Sigmoid colon (tissue), 7 donors: ENCODE data around the gene RNASEH2A. TPM values are rescaled to one million over a fixed set of nuclear protein-coding genes. Genes with fewer than 3 reads are reported as not detected.

ENCODE experiments used
- DNase-seq: peaks from one replicate; pipeline ENCODE4 v3.0.0-alpha.2; 2019
- H3K27ac ChIP-seq, 4 donors: fragments of 200-600 bp; sonication (generic); one replicate each; pipeline ENCODE4 v1.5.1; 2016 to 2019; ENCODE audit warnings: mild to moderate bottlenecking in 1 of 4
- H3K27me3 ChIP-seq, 3 donors: fragments of 200-600 bp; sonication (generic); one replicate each; pipeline ENCODE4 v1.5.1; 2019; ENCODE audit warnings: mild to moderate bottlenecking in 1 of 3
- H3K36me3 ChIP-seq, 4 donors: fragments of 200-600 bp; sonication (generic); one replicate each; pipeline ENCODE4 v1.5.1; 2016 to 2019
- H3K4me1 ChIP-seq, 4 donors: fragments of 200-600 bp; sonication (generic); one replicate each; pipeline ENCODE4 v1.5.1; 2017 to 2019
- H3K4me3 ChIP-seq, 4 donors: fragments of 200-600 bp; sonication (generic); one replicate each; pipeline ENCODE4 v1.5.1; 2017 to 2019; ENCODE audit warnings: mild to moderate bottlenecking in 2 of 4, moderate library complexity in 1 of 4
- H3K9me3 ChIP-seq, 4 donors: fragments of 200-600 bp in 3 of 4; sonication (generic) in 3 of 4; one replicate each; pipeline versions ENCODE4 v1.5.1 to v1.6.1; 2013 to 2019
- EP300 ChIP-seq, 4 donors: sonication (generic); formaldehyde crosslinking; IDR thresholded peaks; one replicate each; pipeline ENCODE4 v1.6.1; 2017; ENCODE audit warnings: antibody characterized with exemption in 4 of 4
- POLR2A ChIP-seq, 2 donors: fragments of 450-650 bp; IDR thresholded peaks; one replicate each; pipeline ENCODE4 v1.6.1; 2016; ENCODE audit warnings: antibody characterized with exemption in 2 of 2, mild to moderate bottlenecking in 2 of 2, moderate library complexity in 2 of 2
- POLR2AphosphoS5 ChIP-seq, 4 donors: sonication (generic); formaldehyde crosslinking; IDR thresholded peaks; one replicate each; pipeline ENCODE4 v1.6.1; 2017; ENCODE audit warnings: antibody characterized with exemption in 4 of 4
- WGBS, 2 donors: extraction: QIAGEN DNeasy Blood & Tissue Kit; methylation state at CpG; one replicate each; pipeline ENCODE4 v1.1.7; 2013; 5-methylcytosine and 5-hydroxymethylcytosine counted together
- intact Hi-C: fragments of 100-400 bp; cut with DNase I; formaldehyde crosslinking; loops from one replicate; pipeline ENCODE4 v1.15.1; 2023
- polyA plus RNA-seq, 3 donors: library from polyadenylated mRNA; stranded (reverse); fragments of 200-250 nt; gene quantifications; one replicate each; pipeline ENCODE4 v1.2.3, GENCODE V29; 2013
- total RNA-seq, 4 donors: library from RNA; depleted of rRNA; stranded (reverse); fragments of >200 nt; gene quantifications; one replicate each; pipeline ENCODE4 v1.1.0, GENCODE V29; 2016
- TF ChIP-seq, protein P1 (sequence below), 4 experiments: fragments of 450-650 bp in 3 of 4; fragments of 200-600 bp in 1 of 4; IDR thresholded peaks; one replicate each; pipeline ENCODE4 v1.5.1; 2016 to 2019; ENCODE audit warnings: antibody characterized with exemption in 4 of 4, mild to moderate bottlenecking in 3 of 4, moderate library complexity in 2 of 4
- donor health status: healthy with polysubstance abuse.
- donor health status: Bipolar disorder and iron deficiency.
- donor health status: healthy.

The RNASEH2A gene
- total RNA-seq, result 1 to 10 TPM; 1.9 to 3.7 (median 3.0) TPM
- polyA plus RNA-seq, result 10 to 100 TPM in 1 of 3 donors, 1 to 10 TPM in 2; 6.2 to 22.1 (median 7.2) TPM

DNA sequence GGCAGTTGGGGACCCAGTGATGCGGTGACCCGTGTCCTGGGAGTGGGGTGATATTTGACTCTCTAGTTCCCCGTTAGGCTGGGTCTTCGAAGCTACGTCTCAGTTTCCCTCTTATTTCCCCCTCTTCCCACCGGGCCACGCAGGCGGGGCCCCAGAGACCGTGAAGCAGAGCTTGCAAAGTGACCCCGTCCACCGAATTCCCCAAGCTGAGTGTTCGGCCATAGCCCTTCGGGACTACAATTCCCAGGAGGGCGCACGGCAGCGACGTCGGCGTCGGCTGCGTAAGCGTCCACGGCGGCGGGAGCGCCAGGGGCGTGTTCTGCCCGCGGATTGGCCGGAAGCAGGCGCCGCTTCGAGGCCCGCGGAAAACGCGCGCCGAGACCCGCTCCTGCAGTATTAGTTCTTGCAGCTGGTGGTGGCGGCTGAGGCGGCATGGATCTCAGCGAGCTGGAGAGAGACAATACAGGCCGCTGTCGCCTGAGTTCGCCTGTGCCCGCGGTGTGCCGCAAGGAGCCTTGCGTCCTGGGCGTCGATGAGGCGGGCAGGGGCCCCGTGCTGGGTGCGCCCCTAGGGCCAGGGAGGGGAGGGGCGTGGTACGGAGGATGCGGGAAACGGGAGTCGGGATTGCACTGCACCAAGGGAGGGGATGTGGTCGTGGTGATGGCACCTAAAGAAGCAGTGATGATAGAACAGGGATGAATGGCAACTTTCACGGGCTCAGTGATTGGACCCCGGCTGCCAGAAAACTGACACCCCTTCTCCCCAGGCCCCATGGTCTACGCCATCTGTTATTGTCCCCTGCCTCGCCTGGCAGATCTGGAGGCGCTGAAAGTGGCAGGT is at the start of gene RNASEH2A:
Gene RNASEH2A, plus strand, starts transcription at position 343 of the 840 bp plus-strand sequence. Its CDS starts 90 bp downstream, at position 433.
- TF ChIP-seq POLR2AphosphoS5 (IDR thresholded peaks at IDR 0.05), result peak in 3 of 4 donors; percentile 11 to 58 (median 52)
- no peak for TF ChIP-seq EP300 (IDR thresholded peaks at IDR 0.05)
- TF ChIP-seq, protein P1, sequence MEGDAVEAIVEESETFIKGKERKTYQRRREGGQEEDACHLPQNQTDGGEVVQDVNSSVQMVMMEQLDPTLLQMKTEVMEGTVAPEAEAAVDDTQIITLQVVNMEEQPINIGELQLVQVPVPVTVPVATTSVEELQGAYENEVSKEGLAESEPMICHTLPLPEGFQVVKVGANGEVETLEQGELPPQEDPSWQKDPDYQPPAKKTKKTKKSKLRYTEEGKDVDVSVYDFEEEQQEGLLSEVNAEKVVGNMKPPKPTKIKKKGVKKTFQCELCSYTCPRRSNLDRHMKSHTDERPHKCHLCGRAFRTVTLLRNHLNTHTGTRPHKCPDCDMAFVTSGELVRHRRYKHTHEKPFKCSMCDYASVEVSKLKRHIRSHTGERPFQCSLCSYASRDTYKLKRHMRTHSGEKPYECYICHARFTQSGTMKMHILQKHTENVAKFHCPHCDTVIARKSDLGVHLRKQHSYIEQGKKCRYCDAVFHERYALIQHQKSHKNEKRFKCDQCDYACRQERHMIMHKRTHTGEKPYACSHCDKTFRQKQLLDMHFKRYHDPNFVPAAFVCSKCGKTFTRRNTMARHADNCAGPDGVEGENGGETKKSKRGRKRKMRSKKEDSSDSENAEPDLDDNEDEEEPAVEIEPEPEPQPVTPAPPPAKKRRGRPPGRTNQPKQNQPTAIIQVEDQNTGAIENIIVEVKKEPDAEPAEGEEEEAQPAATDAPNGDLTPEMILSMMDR (IDR thresholded peaks at IDR 0.05), result peak in 2 of 4 experiments; percentile 22 to 29
- peak; percentile 94 for DNase-seq
- WGBS, 2 donors, result 5% methylated on average over 66 of the region's 66 CpGs

DNA sequence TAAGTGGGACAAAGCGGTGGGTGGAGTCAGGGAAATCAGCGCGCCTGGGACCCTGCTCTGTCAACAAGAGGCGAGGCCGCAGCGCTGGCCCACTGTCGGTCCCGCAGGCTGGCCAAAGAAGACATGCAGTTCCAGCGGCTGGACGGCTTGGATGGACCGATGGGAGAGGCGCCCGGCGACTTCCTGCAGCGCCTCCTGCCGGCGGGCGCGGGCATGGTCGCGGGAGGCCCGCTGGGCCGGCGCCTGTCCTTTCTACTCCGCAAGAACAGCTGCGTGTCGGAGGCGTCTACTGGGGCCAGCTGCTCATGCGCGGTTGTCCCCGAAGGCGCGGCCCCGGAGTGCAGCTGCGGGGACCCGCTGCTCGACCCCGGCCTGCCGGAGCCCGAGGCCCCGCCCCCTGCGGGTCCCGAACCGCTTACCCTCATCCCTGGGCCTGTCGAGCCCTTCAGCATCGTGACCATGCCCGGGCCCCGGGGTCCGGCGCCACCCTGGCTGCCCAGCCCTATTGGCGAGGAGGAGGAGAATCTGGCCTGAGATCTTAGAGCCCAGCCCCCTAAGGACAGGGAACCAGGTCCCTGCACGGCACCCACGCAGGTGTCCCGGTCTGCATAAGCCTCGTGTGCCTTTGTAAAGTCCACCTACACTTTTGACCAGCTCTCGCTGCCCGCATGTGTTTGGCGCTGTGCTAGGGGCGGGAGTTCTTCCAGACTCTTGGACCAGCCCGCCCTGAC is 48.7 kb upstream of the RNASEH2A start:
- Histone ChIP-seq H3K27me3 (no peaks in the 10 kb centered on the region), H3K27ac (peak overlapping the region; percentile 28 to 53 (median 40)), H3K4me1 (peaks cover 0 to 13% (median 9%) of the 10 kb centered on the region in 4 donors), H3K36me3 (peaks cover 0 to 4% (median 0%) of the 10 kb centered on the region in 4 donors), H3K9me3 (no peaks in the 10 kb centered on the region), H3K4me3 (peak overlapping the region; percentile 1 to 41 (median 34))
- 5 to 9% methylated on average over 60 of the region's 60 CpGs for WGBS, 2 donors
- DNase-seq, result peak; percentile 87
- intact Hi-C loops, result no loop called here
- TF ChIP-seq EP300 (IDR thresholded peaks at IDR 0.05), result no peak
- TF ChIP-seq, protein P1 (IDR thresholded peaks at IDR 0.05), result peak; percentile 56 to 85 (median 78)

More for the DNA sequence above, at the start of gene RNASEH2A:
- H3K27ac ChIP-seq, result peak within 1 kb of the TSS; percentile 57 to 75 (median 74)
- peaks cover 0 to 24% (median 17%) of the 10 kb centered on the region in 4 donors for H3K4me1 ChIP-seq
- H3K4me3 ChIP-seq, result peak within 1 kb of the TSS; percentile 30 to 62 (median 50)
- intact Hi-C loops, result loop anchor here (2.0 kb wide), 1 partner anchor 40 kb away; no protein-coding TSS in a partner anchor
- H3K36me3 ChIP-seq, result peaks cover 0 to 7% (median 3%) of the 10 kb centered on the region in 4 donors
- H3K9me3 ChIP-seq, result no peaks in the 10 kb centered on the region
- no peaks in the 10 kb centered on the region for H3K27me3 ChIP-seq

GRCh38 chr19:12759686-12760085 is 46.7 kb upstream of the RNASEH2A start:
- 88 to 90% methylated on average over 6 of the region's 6 CpGs for WGBS, 2 donors
- TF ChIP-seq, protein P1 (IDR thresholded peaks at IDR 0.05), result no peak
- TF ChIP-seq POLR2A (IDR thresholded peaks at IDR 0.05) (no peak), EP300 (IDR thresholded peaks at IDR 0.05) (no peak), POLR2AphosphoS5 (IDR thresholded peaks at IDR 0.05) (no peak)

DNA sequence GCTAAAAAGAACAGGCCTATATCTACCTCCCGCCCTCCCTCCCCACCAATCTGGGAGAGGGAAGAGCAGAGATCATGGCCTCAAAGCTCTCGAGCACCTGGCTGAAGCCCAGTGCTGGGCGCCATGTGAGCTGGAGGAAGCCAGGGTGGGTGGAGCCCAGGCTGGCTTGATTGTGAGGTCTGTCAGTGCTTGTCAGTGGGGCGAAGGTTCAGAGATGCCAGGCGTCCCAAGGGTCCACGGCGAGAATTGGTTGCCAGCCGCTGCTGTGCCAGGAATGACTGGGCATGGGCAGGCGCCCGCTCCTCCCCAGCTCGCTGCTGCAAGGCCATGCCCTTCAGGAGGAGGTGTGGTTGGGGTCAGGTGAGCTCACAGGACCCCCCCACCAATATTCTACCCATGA is 43.3 kb upstream of the RNASEH2A start:
- Histone ChIP-seq H3K27ac (no peak overlapping the region), H3K4me3 (no peak overlapping the region), H3K36me3 (peaks cover 0 to 30% (median 2%) of the 10 kb centered on the region in 4 donors), H3K9me3 (no peaks in the 10 kb centered on the region), H3K27me3 (no peaks in the 10 kb centered on the region), H3K4me1 (peaks cover 0 to 11% (median 0%) of the 10 kb centered on the region in 4 donors)
- TF ChIP-seq, protein P1 (IDR thresholded peaks at IDR 0.05), result no peak
- TF ChIP-seq POLR2A (IDR thresholded peaks at IDR 0.05), result no peak
- no peak for TF ChIP-seq POLR2AphosphoS5 (IDR thresholded peaks at IDR 0.05)
- no peak for TF ChIP-seq EP300 (IDR thresholded peaks at IDR 0.05)
- intact Hi-C loops, result no loop called here
- no peak for DNase-seq
- 96 to 97% methylated on average over 11 of the region's 11 CpGs for WGBS, 2 donors

More at GRCh38 chr19:12759686-12760085, 46.7 kb upstream of the RNASEH2A start:
- intact Hi-C loops, result no loop called here
- H3K27ac ChIP-seq, result no peak overlapping the region
- H3K27me3 ChIP-seq, result no peaks in the 10 kb centered on the region
- H3K4me1 ChIP-seq, result peaks cover 0 to 13% (median 9%) of the 10 kb centered on the region in 4 donors
- peaks cover 0 to 18% (median 1%) of the 10 kb centered on the region in 4 donors for H3K36me3 ChIP-seq
- no peak for DNase-seq
- no peak overlapping the region for H3K4me3 ChIP-seq
- H3K9me3 ChIP-seq, result no peaks in the 10 kb centered on the region
